PFSK-1 (cell line): ENCODE measurements around the gene RASA1.

Source experiments
- FOXP2 ChIP-seq: optimal IDR thresholded peaks from 2 replicates; pipeline ENCODE3; 2011; ENCODE audit warnings: borderline replicate concordance, control low read depth, inconsistent platforms; ENCODE audit not compliant: insufficient read depth; ENCODE audit errors: extremely low read length, extremely low read depth
- POLR2AphosphoS5 ChIP-seq: IDR thresholded peaks from 2 replicates; pipeline ENCODE4 v1.6.1; 2012; ENCODE audit warnings: low read depth, mild to moderate bottlenecking, control low read depth, low read length, moderate library complexity
- REST ChIP-seq, 2 experiments: IDR thresholded peaks; 2 replicates each; pipeline versions ENCODE4 v1.6.1 to v1.8.0; 2011 to 2012; ENCODE audit warnings: low read depth in 2 of 2, low read length in 2 of 2, control low read depth in 1 of 2, inconsistent platforms in 1 of 2, mild to moderate bottlenecking in 1 of 2, moderate library complexity in 1 of 2; ENCODE audit not compliant: insufficient read depth in 1 of 2
- SIN3A ChIP-seq: IDR thresholded peaks from 2 replicates; pipeline ENCODE4 v1.6.1; 2012; ENCODE audit warnings: mild to moderate bottlenecking, low read length, moderate library complexity, borderline replicate concordance; ENCODE audit not compliant: insufficient read depth
- TAF1 ChIP-seq: IDR thresholded peaks from 2 replicates; pipeline ENCODE4 v1.6.1; 2012; ENCODE audit warnings: low read length, control low read depth, borderline replicate concordance; ENCODE audit not compliant: insufficient read depth

RASA1 gene

GRCh38 chr5:87401626-87402025 is 133.9 kb downstream of the RASA1 start:
- TF ChIP-seq POLR2AphosphoS5, result no peak
- no peak for TF ChIP-seq TAF1
- TF ChIP-seq SIN3A, result no peak
- no peak for TF ChIP-seq FOXP2
- no peak for TF ChIP-seq REST (IDR thresholded peaks at IDR 0.05; ENCODE audit: insufficient read depth in 1 of 2, low read depth in 2 of 2, low read length in 2 of 2)

GRCh38 chr5:87403409-87403808 is 135.7 kb downstream of the RASA1 start:
- no peak for TF ChIP-seq TAF1

DNA sequence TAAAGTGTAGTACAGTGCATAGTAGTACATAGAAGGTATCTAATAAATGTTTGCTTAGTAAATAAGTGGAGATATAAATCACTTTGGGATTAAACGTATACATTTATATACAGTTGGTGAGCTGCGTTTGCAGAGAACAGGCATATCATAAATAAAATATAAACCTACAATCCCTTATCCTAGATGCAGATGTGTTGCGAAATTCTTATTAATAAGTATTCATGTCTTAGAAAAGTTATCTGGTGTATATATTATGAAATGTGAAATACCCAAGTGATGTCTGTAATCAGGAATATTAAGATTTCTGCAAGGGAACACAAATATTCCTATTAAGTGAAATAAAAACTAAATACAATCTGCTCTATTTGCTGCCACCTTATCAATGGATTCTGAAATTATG is 136.2 kb downstream of the RASA1 start:
- TF ChIP-seq REST (IDR thresholded peaks at IDR 0.05; ENCODE audit: insufficient read depth in 1 of 2, low read depth in 2 of 2, low read length in 2 of 2) (no peak), SIN3A (no peak), FOXP2 (no peak), TAF1 (no peak)

GRCh38 chr5:87404359-87404758 is 136.7 kb downstream of the RASA1 start:
- TF ChIP-seq REST (IDR thresholded peaks at IDR 0.05; ENCODE audit: insufficient read depth in 1 of 2, low read depth in 2 of 2, low read length in 2 of 2) (no peak), FOXP2 (no peak), POLR2AphosphoS5 (no peak), TAF1 (no peak), SIN3A (no peak)

DNA sequence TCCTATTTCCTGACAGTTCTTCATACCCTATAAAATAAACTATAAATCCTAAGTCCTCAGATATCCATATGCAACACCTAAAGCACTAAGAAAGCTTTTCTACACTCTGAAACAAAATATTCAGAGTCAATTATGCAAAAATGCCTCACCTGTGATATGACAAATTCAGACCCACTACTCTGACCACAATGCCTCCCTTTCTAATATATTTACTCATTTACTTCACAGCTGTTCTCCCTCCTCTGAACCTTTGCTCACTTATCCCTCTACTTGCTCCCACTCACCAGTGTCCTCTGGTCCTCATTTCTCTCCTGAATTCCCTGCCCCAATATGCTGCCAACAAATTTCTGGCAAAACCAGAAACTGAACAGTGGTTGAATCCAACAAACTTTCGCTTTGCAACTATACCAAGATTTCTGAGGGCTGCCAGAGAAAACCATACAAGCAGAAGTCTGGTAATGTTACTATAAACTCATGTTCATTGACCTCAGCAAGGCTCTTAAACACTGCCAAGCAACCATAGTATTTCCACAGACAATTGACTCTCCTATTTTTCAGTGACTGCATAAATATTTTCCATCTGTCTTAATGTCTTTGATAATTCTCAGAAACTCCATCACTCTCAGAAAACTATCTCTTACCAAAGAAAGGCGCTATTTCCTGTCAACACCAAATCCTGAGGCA is 137.9 kb downstream of the RASA1 start:
- no peak for TF ChIP-seq REST (IDR thresholded peaks at IDR 0.05; ENCODE audit: insufficient read depth in 1 of 2, low read depth in 2 of 2, low read length in 2 of 2)
- no peak for TF ChIP-seq POLR2AphosphoS5
